Activated T-helper 1 cell treated with anti-CD3 and anti-CD28 coated beads, Interleukin-2, amount 50 U/mL, for 16 hours (primary cell): ENCODE results near the gene CYP2A6.
A peak's percentile ranks its signal among the peaks of the same experiment; 100 is the strongest.
"Not testable (repeated sequence)": the region's sequence is repeated elsewhere in the genome, so short reads cannot be mapped to it uniquely, and the experiment has no call there.

Experiments
- DNase-seq, 2 donors: peaks; one replicate each; pipeline ENCODE4 v3.0.0-alpha.2; 2020; ENCODE audit warnings: low read depth in 1 of 2, low spot score in 1 of 2

Gene CYP2A6

GRCh38 chr19:40846722-40847121 is 3.5 kb downstream of the CYP2A6 start:
- DNase-seq = not testable (repeated sequence)

- peak; percentile 23 to 67 for DNase-seq
Observed at GRCh38 chr19:40843653-40844052, 6.6 kb downstream of the CYP2A6 start.

GRCh38 chr19:40842997-40843652 is 7.1 kb downstream of the CYP2A6 start:
- DNase-seq = not testable (repeated sequence)

- not testable (repeated sequence) for DNase-seq
Observed at GRCh38 chr19:40842012-40842411, 8.2 kb downstream of the CYP2A6 start.

- not testable (repeated sequence) for DNase-seq
Observed at GRCh38 chr19:40838477-40838876, 11.8 kb downstream of the CYP2A6 start.

GRCh38 chr19:40836754-40837429 is 13.4 kb downstream of the CYP2A6 start:
- no peak for DNase-seq

- not testable (repeated sequence) for DNase-seq
Observed at GRCh38 chr19:40833728-40834533, 16.3 kb downstream of the CYP2A6 start.

- not testable (repeated sequence) for DNase-seq
Observed at GRCh38 chr19:40832431-40832790, 17.8 kb downstream of the CYP2A6 start.

GRCh38 chr19:40831502-40832430 is 18.5 kb downstream of the CYP2A6 start:
- DNase-seq = no peak

GRCh38 chr19:40830741-40831140 is 19.5 kb downstream of the CYP2A6 start:
- not testable (repeated sequence) for DNase-seq

GRCh38 chr19:40829205-40829604 is 21.0 kb downstream of the CYP2A6 start:
- no peak for DNase-seq

GRCh38 chr19:40827386-40828247 is 22.6 kb downstream of the CYP2A6 start:
- DNase-seq = no peak

GRCh38 chr19:40826699-40827385 is 23.4 kb downstream of the CYP2A6 start:
- DNase-seq = not testable (repeated sequence)

- DNase-seq = not testable (repeated sequence)
Observed at GRCh38 chr19:40826312-40826698, 23.9 kb downstream of the CYP2A6 start.

GRCh38 chr19:40825460-40826095 is 24.7 kb downstream of the CYP2A6 start:
- not testable (repeated sequence) for DNase-seq

- DNase-seq = not testable (repeated sequence)
Observed at GRCh38 chr19:40824916-40825315, 25.3 kb downstream of the CYP2A6 start.

- not testable (repeated sequence) for DNase-seq
Observed at GRCh38 chr19:40822704-40823553, 27.3 kb downstream of the CYP2A6 start.

- DNase-seq = no peak
Observed at GRCh38 chr19:40822161-40822560, 28.1 kb downstream of the CYP2A6 start.
